HepG2 (cell line): Measurements from ENCODE around the gene SNRNP200. TPM values are rescaled to one million over a fixed set of nuclear protein-coding genes. Genes with fewer than 3 reads are reported as not detected.

Experiments used
- ARID3A ChIP-seq: IDR thresholded peaks from 2 replicates; pipeline ENCODE4 v1.6.1; 2012; ENCODE audit warnings: low read depth, low read length, improper control_type of control experiment
- CBX5 ChIP-seq: sonication (generic); formaldehyde crosslinking; IDR thresholded peaks from 2 replicates; pipeline ENCODE4 v1.4.0; 2020; ENCODE audit warnings: missing genetic modification reagents, borderline replicate concordance
- HINFP ChIP-seq: sonication (generic); formaldehyde crosslinking; IDR thresholded peaks from 2 replicates; pipeline ENCODE4 v1.4.0; 2020; ENCODE audit warnings: low read depth, mild to moderate bottlenecking, missing genetic modification reagents
- HMGXB4 ChIP-seq, 2 experiments: sonication (generic) in 1 of 2; formaldehyde crosslinking in 1 of 2; IDR thresholded peaks; 2 replicates each; pipeline versions ENCODE4 v1.4.0 to v1.6.1; 2018 to 2020; ENCODE audit warnings: missing genetic modification reagents in 2 of 2, borderline replicate concordance in 1 of 2, low read depth in 1 of 2, mild to moderate bottlenecking in 1 of 2, missing biosample characterization in 1 of 2
- PCBP1 ChIP-seq: fragments of 200-400 bp; formaldehyde crosslinking; IDR thresholded peaks from 2 replicates; pipeline ENCODE4 v1.6.1; 2017; ENCODE audit warnings: mild to moderate bottlenecking, low read depth, low read length, borderline replicate concordance
- POLR2AphosphoS2 ChIP-seq: IDR thresholded peaks from 2 replicates; pipeline ENCODE4 v1.6.1; 2011; ENCODE audit warnings: low read depth, low read length, improper control_type of control experiment
- SIX1 ChIP-seq: sonication (generic); formaldehyde crosslinking; IDR thresholded peaks from 2 replicates; pipeline ENCODE4 v1.4.0; 2020; ENCODE audit warnings: missing genetic modification reagents, borderline replicate concordance
- SRSF1 ChIP-seq: fragments of 200-400 bp; formaldehyde crosslinking; optimal IDR thresholded peaks from 2 replicates; pipeline ENCODE3; 2017; ENCODE audit warnings: mild to moderate bottlenecking, low read depth, low read length, moderate library complexity
- TARDBP ChIP-seq: sonication (generic); formaldehyde crosslinking; IDR thresholded peaks from 2 replicates; pipeline ENCODE4 v1.8.0; 2022; ENCODE audit warnings: mild to moderate bottlenecking, missing genetic modification reagents
- USF2 ChIP-seq, 2 experiments: sonication (generic) in 1 of 2; formaldehyde crosslinking in 1 of 2; IDR thresholded peaks; 2 replicates each; pipeline versions ENCODE4 v1.5.1 to v1.6.1; 2011 to 2020; ENCODE audit warnings: borderline replicate concordance in 1 of 2, low read depth in 1 of 2, low read length in 1 of 2, mild to moderate bottlenecking in 1 of 2, missing genetic modification reagents in 1 of 2, moderate library complexity in 1 of 2
- ZNF687 ChIP-seq: sonication (generic); formaldehyde crosslinking; IDR thresholded peaks from 2 replicates; pipeline ENCODE4 v1.5.1; 2020; ENCODE audit warnings: mild to moderate bottlenecking, missing genetic modification reagents, moderate library complexity
- ZNF746 ChIP-seq: sonication (generic); formaldehyde crosslinking; IDR thresholded peaks from 2 replicates; pipeline ENCODE4 v1.8.0; 2022; ENCODE audit warnings: mild to moderate bottlenecking, missing genetic modification reagents
- ZSCAN29 ChIP-seq: sonication (generic); formaldehyde crosslinking; conservative IDR thresholded peaks from 2 replicates; pipeline ENCODE4 v1.4.0; 2020; ENCODE audit warnings: mild to moderate bottlenecking, missing genetic modification reagents
- polyA plus RNA-seq, 8 experiments: library from polyadenylated mRNA; depleted of rRNA in 3 of 8; stranded (reverse) in 7 of 8; unstranded in 1 of 8; fragments of >200 nt; fragmentation: Illumina TruSeq in 4 of 8; extraction: Trizol in 4 of 8; gene quantifications; 2 replicates each; pipeline versions ENCODE4 v1.2.1 to v1.2.3, GENCODE V29; 2011 to 2016; ENCODE audit warnings: low read depth in 4 of 8, missing spikeins in 1 of 8, mixed read lengths in 1 of 8; ENCODE audit not compliant: insufficient read depth in 1 of 8
- total RNA-seq, 5 experiments: library from RNA; depleted of rRNA; stranded (reverse); fragments of >200 nt; fragmentation: Illumina TruSeq; extraction: Trizol; gene quantifications; 2 replicates each; pipeline ENCODE4 v1.2.3, GENCODE V29; 2016; ENCODE audit warnings: low read depth in 1 of 5

SNRNP200 gene
- total and polyA plus RNA-seq, 2 of the 13 experiments (the other 11 are each of a cell fraction or from before 2014, with no cell fraction given) = 99.0 to 232 TPM

GRCh38 chr2:96260387-96261260, 44.7 kb downstream of the SNRNP200 start (continued):
- TF ChIP-seq ZNF687 (CRISPR knock-in tag) = peak; percentile 87
- peak; percentile 86 for TF ChIP-seq ZSCAN29 (CRISPR knock-in tag)
- 0 out of 2 replicates have a peak, but pooled peaks have one; percentile 25 for TF ChIP-seq POLR2AphosphoS2
- peak; percentile 91; the same call in 1 of the 2 replicates for TF ChIP-seq CBX5 (CRISPR knock-in tag)
- TF ChIP-seq SIX1 (CRISPR knock-in tag) = peak; percentile 99
- TF ChIP-seq PCBP1 = no peak
- TF ChIP-seq HINFP = peak; percentile 64
- peak; percentile 53 to 79; a peak in 3 of 4 replicates for TF ChIP-seq HMGXB4 (CRISPR knock-in tag; IDR thresholded peaks at IDR 0.05; ENCODE audit: borderline replicate concordance in 1 of 2, low read depth in 1 of 2)
- peak; percentile 53 for TF ChIP-seq USF2 (IDR thresholded peaks at IDR 0.05; ENCODE audit: low read depth, low read length)
- TF ChIP-seq USF2 (CRISPR knock-in tag; IDR thresholded peaks at IDR 0.05; ENCODE audit: borderline replicate concordance) = peak; percentile 42
- TF ChIP-seq SRSF1 = no peak
- peak; percentile 85 for TF ChIP-seq TARDBP (CRISPR knock-in tag)
- peak; percentile 72; the same call in 1 of the 2 replicates for TF ChIP-seq ZNF746 (CRISPR knock-in tag)
- no peak; the same call in 1 of the 2 replicates for TF ChIP-seq ARID3A
